IMR-90 (cell line): ENCODE measurements around the gene MAPK8IP3. TPM values are rescaled to one million over a fixed set of nuclear protein-coding genes. Genes with fewer than 3 reads are reported as not detected.

ENCODE experiments used
- ATAC-seq: fragments of 200-7000 bp; cut with Tn5 transposase; 2 replicates; pipeline ENCODE4 v1.9.1; 2020; ENCODE audit warnings: low read depth, mild to moderate bottlenecking, moderate library complexity
- BruUV-seq: library from RNA; stranded (reverse); fragments of 400-500 nt; replicated peaks from 2 replicates; lab custom pipeline; 2021; lab: Mats Ljungman, UMichigan
- CTCF ChIA-PET: fragments of 300-600 bp; formaldehyde crosslinking; extraction: SDS; loops from one replicate; lab custom pipeline; 2021; ENCODE audit warnings: antibody characterized with exemption; lab: Yijun Ruan, JAX
- POLR2A ChIA-PET: fragments of 300-600 bp; sonication (Branson Sonifier 250); formaldehyde crosslinking; loops from one replicate; lab custom pipeline; 2022; ENCODE audit warnings: antibody characterized with exemption; ENCODE audit not compliant: unreplicated experiment; lab: Charles Lee
- DNase-seq: peaks from one replicate; pipeline ENCODE4 v3.0.0; 2013
- H2AFZ ChIP-seq: replicated peaks from 2 replicates; pipeline ENCODE3; 2013; ENCODE audit warnings: low read length, mild to moderate bottlenecking; ENCODE audit not compliant: poor library complexity
- H2AK5ac ChIP-seq: 2 replicates; pipeline ENCODE4 v1.6.1; 2013; ENCODE audit warnings: low read depth, low read length, inconsistent platforms
- H2AK9ac ChIP-seq: replicated peaks from 2 replicates; pipeline ENCODE3; 2013; ENCODE audit warnings: mild to moderate bottlenecking, low read depth, low read length, moderate library complexity; ENCODE audit not compliant: poor library complexity
- H2BK120ac ChIP-seq: 2 replicates; pipeline ENCODE4 v1.6.1; 2013; ENCODE audit warnings: low read depth, low read length, inconsistent platforms
- H2BK15ac ChIP-seq: 3 replicates; pipeline ENCODE4 v1.6.1; 2013; ENCODE audit warnings: low read depth, low read length, inconsistent platforms
- H2BK20ac ChIP-seq: 2 replicates; pipeline ENCODE4 v1.6.1; 2013; ENCODE audit warnings: low read depth, mild to moderate bottlenecking, inconsistent platforms, low read length, moderate library complexity
- H2BK5ac ChIP-seq: 2 replicates; pipeline ENCODE4 v1.6.1; 2013; ENCODE audit warnings: mild to moderate bottlenecking, low read depth, low read length, inconsistent platforms; ENCODE audit not compliant: poor library complexity, severe bottlenecking
- H3K14ac ChIP-seq: replicated peaks from 2 replicates; pipeline ENCODE4 v1.6.1; 2013; ENCODE audit warnings: low read depth, low read length, inconsistent platforms
- H3K18ac ChIP-seq: 2 replicates; pipeline ENCODE4 v1.6.1; 2013; ENCODE audit warnings: low read depth, low read length, control low read depth
- H3K23ac ChIP-seq: 2 replicates; pipeline ENCODE4 v1.6.1; 2013; ENCODE audit warnings: low read depth, low read length, inconsistent platforms
- H3K27ac ChIP-seq: 2 replicates; pipeline ENCODE4 v1.5.1; 2013; ENCODE audit warnings: mild to moderate bottlenecking, control low read depth, low read length; ENCODE audit not compliant: insufficient read depth
- H3K27me3 ChIP-seq: 2 replicates; pipeline ENCODE4 v1.6.1; 2013; ENCODE audit warnings: low read length; ENCODE audit not compliant: control insufficient read depth, insufficient read depth
- H3K36me3 ChIP-seq: 2 replicates; pipeline ENCODE4 v1.6.1; 2013; ENCODE audit warnings: low read length, mixed read lengths; ENCODE audit not compliant: control insufficient read depth, insufficient read depth
- H3K4ac ChIP-seq: 2 replicates; pipeline ENCODE4 v1.6.1; 2013; ENCODE audit warnings: low read depth, low read length, inconsistent platforms
- H3K4me1 ChIP-seq: 2 replicates; pipeline ENCODE4 v1.6.1; 2013; ENCODE audit warnings: low read length, mixed read lengths; ENCODE audit not compliant: control insufficient read depth, insufficient read depth
- H3K4me2 ChIP-seq: 2 replicates; pipeline ENCODE4 v1.6.1; 2013; ENCODE audit warnings: low read depth, mild to moderate bottlenecking, control low read depth, low read length, moderate library complexity
- H3K4me3 ChIP-seq: 2 replicates; pipeline ENCODE4 v1.5.1; 2013; ENCODE audit warnings: low read depth, mild to moderate bottlenecking, control low read depth, low read length, moderate library complexity; ENCODE audit not compliant: insufficient read depth
- H3K56ac ChIP-seq: 2 replicates; pipeline ENCODE4 v1.6.1; 2013; ENCODE audit warnings: low read length, inconsistent platforms; ENCODE audit not compliant: insufficient read depth; ENCODE audit errors: extremely low read depth
- H3K79me1 ChIP-seq, 2 experiments: 2 replicates each; pipeline ENCODE4 v1.6.1; 2013; ENCODE audit warnings: low read length in 2 of 2, inconsistent platforms in 1 of 2, low read depth in 1 of 2
- H3K9ac ChIP-seq: 2 replicates; pipeline ENCODE4 v1.6.1; 2013; ENCODE audit warnings: low read depth, low read length, control low read depth
- H3K9me1 ChIP-seq: 2 replicates; pipeline ENCODE4 v1.6.1; 2013; ENCODE audit warnings: low read length, inconsistent platforms; ENCODE audit not compliant: insufficient read depth
- H3K9me3 ChIP-seq: 2 replicates; pipeline ENCODE4 v1.6.1; 2013; ENCODE audit warnings: low read length; ENCODE audit not compliant: control insufficient read depth, insufficient read depth
- H4K20me1 ChIP-seq: 2 replicates; pipeline ENCODE4 v1.6.1; 2013; ENCODE audit warnings: low read length, inconsistent platforms; ENCODE audit not compliant: insufficient read depth
- H4K5ac ChIP-seq: 2 replicates; pipeline ENCODE4 v1.6.1; 2013; ENCODE audit warnings: mild to moderate bottlenecking, low read depth, low read length, control low read depth
- H4K8ac ChIP-seq, 2 experiments: 2 replicates each; pipeline ENCODE4 v1.6.1; 2013; ENCODE audit warnings: low read depth in 2 of 2, low read length in 2 of 2, control low read depth in 1 of 2, inconsistent platforms in 1 of 2
- H4K91ac ChIP-seq: 2 replicates; pipeline ENCODE4 v1.6.1; 2013; ENCODE audit warnings: low read depth, low read length, inconsistent platforms; ENCODE audit not compliant: insufficient read depth
- CEBPB ChIP-seq: IDR thresholded peaks from 2 replicates; pipeline ENCODE4 v1.6.1; 2012; ENCODE audit warnings: low read depth, low read length, improper control_type of control experiment
- CHD1 ChIP-seq: IDR thresholded peaks from 2 replicates; pipeline ENCODE4 v1.6.1; 2012; ENCODE audit warnings: low read depth, low read length, improper control_type of control experiment
- MAFK ChIP-seq: IDR thresholded peaks from 2 replicates; pipeline ENCODE4 v1.6.1; 2012; ENCODE audit warnings: low read depth, low read length, improper control_type of control experiment
- MXI1 ChIP-seq: IDR thresholded peaks from 2 replicates; pipeline ENCODE4 v1.6.1; 2012; ENCODE audit warnings: low read depth, mild to moderate bottlenecking, low read length, moderate library complexity, borderline replicate concordance
- POLR2A ChIP-seq: IDR thresholded peaks from 2 replicates; pipeline ENCODE4 v1.6.1; 2012; ENCODE audit warnings: mild to moderate bottlenecking, low read depth, low read length
- RAD21 ChIP-seq: IDR thresholded peaks from 2 replicates; pipeline ENCODE4 v1.6.1; 2012; ENCODE audit warnings: low read length, improper control_type of control experiment
- RFX5 ChIP-seq: IDR thresholded peaks from 2 replicates; pipeline ENCODE4 v1.8.0; 2012; ENCODE audit warnings: low read depth, mild to moderate bottlenecking, low read length, moderate library complexity
- WGBS, 2 experiments: methylation state at CpG; one replicate each; pipeline versions ENCODE4 v1.1.5 to v1.1.7; 2013; ENCODE audit warnings: missing lambda C conversion rate in 2 of 2; ENCODE audit not compliant: insufficient read length in 1 of 2; ENCODE audit errors: extremely low coverage in 2 of 2; 5-methylcytosine and 5-hydroxymethylcytosine counted together
- dilution Hi-C: fragments of 300-500 bp; cut with HindIII; formaldehyde crosslinking; loops from one replicate; pipeline ENCODE4 v1.14.3; 2018; ENCODE audit warnings: low sequenced_read_pairs; ENCODE audit not compliant: unreplicated experiment
- in situ Hi-C: fragments of 300-500 bp; cut with MboI; formaldehyde crosslinking; loops from 3 replicates; pipeline ENCODE4 v1.14.3; 2019; ENCODE audit warnings: low sequenced_read_pairs, inconsistent platforms, mixed read lengths
- intact Hi-C: fragments of 100-400 bp; cut with micrococcal nuclease; formaldehyde crosslinking; loops from 2 replicates; pipeline ENCODE4 v1.10.0; 2022
- polyA plus RNA-seq, 3 experiments: library from polyadenylated mRNA; depleted of rRNA; stranded (reverse); fragments of >200 nt; gene quantifications; 2 replicates each; pipeline ENCODE4 v1.2.3, GENCODE V29; 2012; ENCODE audit warnings: low replicate concordance in 1 of 3
- total RNA-seq: library from RNA; depleted of rRNA; stranded (reverse); fragments of >200 nt; gene quantifications from 2 replicates; pipeline ENCODE4 v1.2.3, GENCODE V29; 2012
- TF ChIP-seq, protein P1 (sequence below): conservative IDR thresholded peaks from 2 replicates; pipeline ENCODE4 v1.5.1; 2012; ENCODE audit warnings: mild to moderate bottlenecking, low read depth, low read length, improper control_type of control experiment

Gene MAPK8IP3
- total and polyA plus RNA-seq, 2 of the 4 experiments (the other 2 are of a cell fraction) = 17.0 to 69.1 TPM

DNA sequence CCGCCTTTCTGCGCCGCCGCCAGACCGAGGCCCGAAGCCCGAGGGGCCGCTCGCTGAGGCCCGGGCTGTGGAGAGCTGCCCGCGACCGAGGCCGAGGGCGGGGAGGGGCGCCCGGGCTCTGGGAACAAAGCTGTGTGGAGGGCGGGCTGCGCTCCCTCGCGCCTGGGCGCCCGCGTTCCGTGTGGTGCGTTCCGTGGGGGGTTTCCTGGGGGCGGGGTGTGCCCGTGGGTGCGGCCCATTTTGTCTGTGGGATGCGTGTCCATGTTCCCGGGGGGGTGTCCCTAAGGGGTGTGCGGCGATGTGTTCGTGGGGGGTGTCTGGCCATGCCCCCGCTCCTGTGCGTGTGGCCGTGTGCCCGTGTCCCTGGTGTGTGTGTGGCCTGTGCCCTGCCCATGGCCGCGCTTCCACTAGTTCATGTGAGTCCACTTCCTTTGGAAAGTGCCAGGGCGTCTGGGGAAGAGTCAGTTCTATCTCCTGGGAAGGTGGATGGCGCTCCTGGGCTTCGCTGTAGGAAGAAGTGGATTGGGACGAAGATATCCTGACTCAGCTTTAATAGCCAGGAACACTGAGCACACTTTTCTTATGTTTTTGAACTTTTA is 27.4 kb upstream of the MAPK8IP3 start:
- 0% methylated on average over 4 of the region's 45 CpGs; no CpG with 5 or more reads in 1 of the 2 experiments for WGBS, 2 experiments
- H2BK120ac ChIP-seq = no peak overlapping the region
- ATAC-seq (peak; percentile 9), DNase-seq (peak; percentile 24)
- peak overlapping the region; percentile 93 for H2AK5ac ChIP-seq
- H3K4me2 ChIP-seq = peak overlapping the region; percentile 83
- BruUV-seq = no TSS peak
- H3K9me1 ChIP-seq = peaks cover 26% of the 10 kb centered on the region
- dilution Hi-C loops = no loop called here
- in situ Hi-C loops = no loop called here
- H3K9ac ChIP-seq = peak overlapping the region; percentile 67
- H3K27ac ChIP-seq = peak overlapping the region; percentile 33
- H3K27me3 ChIP-seq = no peaks in the 10 kb centered on the region
- H3K56ac ChIP-seq = peak overlapping the region; percentile 30
- no peaks in the 10 kb centered on the region for H3K9me3 ChIP-seq
- no peak overlapping the region; the same call in 2 of the 3 replicates for H2BK15ac ChIP-seq
- H4K20me1 ChIP-seq = peaks cover 41% of the 10 kb centered on the region
- TF ChIP-seq, protein P1, sequence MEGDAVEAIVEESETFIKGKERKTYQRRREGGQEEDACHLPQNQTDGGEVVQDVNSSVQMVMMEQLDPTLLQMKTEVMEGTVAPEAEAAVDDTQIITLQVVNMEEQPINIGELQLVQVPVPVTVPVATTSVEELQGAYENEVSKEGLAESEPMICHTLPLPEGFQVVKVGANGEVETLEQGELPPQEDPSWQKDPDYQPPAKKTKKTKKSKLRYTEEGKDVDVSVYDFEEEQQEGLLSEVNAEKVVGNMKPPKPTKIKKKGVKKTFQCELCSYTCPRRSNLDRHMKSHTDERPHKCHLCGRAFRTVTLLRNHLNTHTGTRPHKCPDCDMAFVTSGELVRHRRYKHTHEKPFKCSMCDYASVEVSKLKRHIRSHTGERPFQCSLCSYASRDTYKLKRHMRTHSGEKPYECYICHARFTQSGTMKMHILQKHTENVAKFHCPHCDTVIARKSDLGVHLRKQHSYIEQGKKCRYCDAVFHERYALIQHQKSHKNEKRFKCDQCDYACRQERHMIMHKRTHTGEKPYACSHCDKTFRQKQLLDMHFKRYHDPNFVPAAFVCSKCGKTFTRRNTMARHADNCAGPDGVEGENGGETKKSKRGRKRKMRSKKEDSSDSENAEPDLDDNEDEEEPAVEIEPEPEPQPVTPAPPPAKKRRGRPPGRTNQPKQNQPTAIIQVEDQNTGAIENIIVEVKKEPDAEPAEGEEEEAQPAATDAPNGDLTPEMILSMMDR = no peak
- no peak for TF ChIP-seq POLR2A
- TF ChIP-seq CHD1 = no peak
- TF ChIP-seq MAFK = peak; percentile 94
- TF ChIP-seq CEBPB = no peak
- 0 out of 2 replicates have a peak, but pooled peaks have one; percentile 2 for TF ChIP-seq RFX5
- TF ChIP-seq RAD21 = peak; percentile 13; the same call in 1 of the 2 replicates
- TF ChIP-seq MXI1 = peak; percentile 60; the same call in 1 of the 2 replicates
- peaks cover 8% of the 10 kb centered on the region for H3K4me1 ChIP-seq
- H3K14ac ChIP-seq = peak overlapping the region; percentile 56
- ChIA-PET CTCF (interaction anchor here (0.6 kb wide), 1 partner anchor 28 kb away, joined by 4 read pairs; the partner anchor contains the start of gene MAPK8IP3), POLR2A (interaction anchor here (1.1 kb wide), 1 partner anchor 28 kb away, joined by 3 read pairs; the partner anchor contains the start of gene MAPK8IP3)
- H3K36me3 ChIP-seq = peaks cover 22% of the 10 kb centered on the region
- peaks cover 20 to 79% of the 10 kb centered on the region in 2 experiments for H3K79me1 ChIP-seq
- H3K4ac ChIP-seq = peak overlapping the region; percentile 84
- H4K5ac ChIP-seq = peak overlapping the region; percentile 3; the same call in 1 of the 2 replicates
- peak overlapping the region; percentile 70 for H4K91ac ChIP-seq
- H2AFZ ChIP-seq = peak overlapping the region; percentile 92
- no peak overlapping the region for H2BK20ac ChIP-seq
- peak overlapping the region; percentile 88 for H3K23ac ChIP-seq
- intact Hi-C loops = no loop called here
- peak overlapping the region; percentile 69 for H2BK5ac ChIP-seq
- peak overlapping the region; percentile 61 for H3K4me3 ChIP-seq
- H2AK9ac ChIP-seq = peak overlapping the region; percentile 99
- peak overlapping the region; percentile 55 to 88; a peak in 3 of 4 replicates for H4K8ac ChIP-seq
- H3K18ac ChIP-seq = no peak overlapping the region
